ENCODE data around the gene KRT2.

KRT2 gene

GRCh38 chr12:52613384-52614030, 38.5 kb downstream of the KRT2 start:
- TF ChIP-seq, protein P1, sequence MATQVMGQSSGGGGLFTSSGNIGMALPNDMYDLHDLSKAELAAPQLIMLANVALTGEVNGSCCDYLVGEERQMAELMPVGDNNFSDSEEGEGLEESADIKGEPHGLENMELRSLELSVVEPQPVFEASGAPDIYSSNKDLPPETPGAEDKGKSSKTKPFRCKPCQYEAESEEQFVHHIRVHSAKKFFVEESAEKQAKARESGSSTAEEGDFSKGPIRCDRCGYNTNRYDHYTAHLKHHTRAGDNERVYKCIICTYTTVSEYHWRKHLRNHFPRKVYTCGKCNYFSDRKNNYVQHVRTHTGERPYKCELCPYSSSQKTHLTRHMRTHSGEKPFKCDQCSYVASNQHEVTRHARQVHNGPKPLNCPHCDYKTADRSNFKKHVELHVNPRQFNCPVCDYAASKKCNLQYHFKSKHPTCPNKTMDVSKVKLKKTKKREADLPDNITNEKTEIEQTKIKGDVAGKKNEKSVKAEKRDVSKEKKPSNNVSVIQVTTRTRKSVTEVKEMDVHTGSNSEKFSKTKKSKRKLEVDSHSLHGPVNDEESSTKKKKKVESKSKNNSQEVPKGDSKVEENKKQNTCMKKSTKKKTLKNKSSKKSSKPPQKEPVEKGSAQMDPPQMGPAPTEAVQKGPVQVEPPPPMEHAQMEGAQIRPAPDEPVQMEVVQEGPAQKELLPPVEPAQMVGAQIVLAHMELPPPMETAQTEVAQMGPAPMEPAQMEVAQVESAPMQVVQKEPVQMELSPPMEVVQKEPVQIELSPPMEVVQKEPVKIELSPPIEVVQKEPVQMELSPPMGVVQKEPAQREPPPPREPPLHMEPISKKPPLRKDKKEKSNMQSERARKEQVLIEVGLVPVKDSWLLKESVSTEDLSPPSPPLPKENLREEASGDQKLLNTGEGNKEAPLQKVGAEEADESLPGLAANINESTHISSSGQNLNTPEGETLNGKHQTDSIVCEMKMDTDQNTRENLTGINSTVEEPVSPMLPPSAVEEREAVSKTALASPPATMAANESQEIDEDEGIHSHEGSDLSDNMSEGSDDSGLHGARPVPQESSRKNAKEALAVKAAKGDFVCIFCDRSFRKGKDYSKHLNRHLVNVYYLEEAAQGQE (IDR thresholded peaks at IDR 0.05; ENCODE audit: insufficient read depth in 1 of 2, low read depth in 2 of 2, low read length in 2 of 2): no peak
- TF ChIP-seq SIN3A (IDR thresholded peaks at IDR 0.05; ENCODE audit: borderline replicate concordance, insufficient read depth, low read length) (no peak), POLR2AphosphoS5 (IDR thresholded peaks at IDR 0.05; ENCODE audit: low read depth, low read length) (no peak), FOXP2 (optimal IDR thresholded peaks at IDR 0.05; ENCODE audit: borderline replicate concordance, extremely low read depth, extremely low read length, insufficient read depth) (no peak), TAF1 (IDR thresholded peaks at IDR 0.05; ENCODE audit: borderline replicate concordance, insufficient read depth, low read length) (no peak)

GRCh38 chr12:52612431-52613383, 39.3 kb downstream of the KRT2 start:
- TF ChIP-seq TAF1 (IDR thresholded peaks at IDR 0.05; ENCODE audit: borderline replicate concordance, insufficient read depth, low read length): no peak
- no peak for TF ChIP-seq SIN3A (IDR thresholded peaks at IDR 0.05; ENCODE audit: borderline replicate concordance, insufficient read depth, low read length)
- TF ChIP-seq, protein P1 (IDR thresholded peaks at IDR 0.05; ENCODE audit: insufficient read depth in 1 of 2, low read depth in 2 of 2, low read length in 2 of 2): no peak
- no peak for TF ChIP-seq POLR2AphosphoS5 (IDR thresholded peaks at IDR 0.05; ENCODE audit: low read depth, low read length)
- TF ChIP-seq FOXP2 (optimal IDR thresholded peaks at IDR 0.05; ENCODE audit: borderline replicate concordance, extremely low read depth, extremely low read length, insufficient read depth): no peak

- TF ChIP-seq, protein P1 (IDR thresholded peaks at IDR 0.05; ENCODE audit: insufficient read depth in 1 of 2, low read depth in 2 of 2, low read length in 2 of 2): no peak
Measured at GRCh38 chr12:52611080-52611468, 40.9 kb downstream of the KRT2 start.

GRCh38 chr12:52608826-52609630, 43.0 kb downstream of the KRT2 start:
- TF ChIP-seq TAF1 (IDR thresholded peaks at IDR 0.05; ENCODE audit: borderline replicate concordance, insufficient read depth, low read length) (no peak), SIN3A (IDR thresholded peaks at IDR 0.05; ENCODE audit: borderline replicate concordance, insufficient read depth, low read length) (no peak), FOXP2 (optimal IDR thresholded peaks at IDR 0.05; ENCODE audit: borderline replicate concordance, extremely low read depth, extremely low read length, insufficient read depth) (no peak), POLR2AphosphoS5 (IDR thresholded peaks at IDR 0.05; ENCODE audit: low read depth, low read length) (no peak)
- TF ChIP-seq, protein P1 (IDR thresholded peaks at IDR 0.05; ENCODE audit: insufficient read depth in 1 of 2, low read depth in 2 of 2, low read length in 2 of 2): no peak
